ENCODE data around the gene SLC13A3. TPM values are rescaled to one million over a fixed set of nuclear protein-coding genes. Genes with fewer than 3 reads are reported as not detected.

Gene SLC13A3
- total RNA-seq: 1 to 10 TPM; 3.2 to 4.1 TPM
- 9.1 TPM for polyA plus RNA-seq (ENCODE audit: insufficient read depth, low read depth, low replicate concordance)
- long read RNA-seq, donor 1, full-length matches to known transcripts: 1 of 1 reads
- long read RNA-seq, donor 1, partial matches to known transcripts: 0 of 1 reads
- long read RNA-seq, donor 1, other reads (novel, unspliced or antisense): 0 of 1 reads
- long read RNA-seq, donor 2, partial matches to known transcripts: 0 of 1 reads
- long read RNA-seq, donor 2, other reads (novel, unspliced or antisense): 0 of 1 reads

GRCh38 chr20:46651091-46651962 is at the start of gene SLC13A3:
Gene SLC13A3 (minus strand): TSS chr20:46651459. CDS start chr20:46651421, 38 bp downstream.
- no peak for DNase-seq
- H3K4me1 ChIP-seq: peaks cover 3% of the 10 kb centered on the region
- no peaks in the 10 kb centered on the region for H3K9me3 ChIP-seq
- peak within 1 kb of the TSS; percentile 13 to 48 for H3K4me3 ChIP-seq
- H3K27me3 ChIP-seq: no peaks in the 10 kb centered on the region
- no peaks in the 10 kb centered on the region for H3K36me3 ChIP-seq (ENCODE audit: low read depth, missing control alignments)
- intact Hi-C loops (cut with DNase I; ENCODE audit: low total_unique reads): no loop called here
- no peak for TF ChIP-seq POLR2A (IDR thresholded peaks at IDR 0.05)
- H3K27ac ChIP-seq: no peak within 1 kb of the TSS
- 28 to 39% methylated on average over 25 to 43 of the region's 55 CpGs for WGBS, 2 donors

- Histone ChIP-seq H3K4me1 (no peaks in the 10 kb centered on the region), H3K4me3 (no peak overlapping the region), H3K27ac (no peak overlapping the region), H3K9me3 (no peaks in the 10 kb centered on the region), H3K27me3 (no peaks in the 10 kb centered on the region), H3K36me3 (ENCODE audit: low read depth, missing control alignments) (no peaks in the 10 kb centered on the region)
- WGBS, 2 donors: 85 to 87% methylated on average over 2 of the region's 2 CpGs
- intact Hi-C loops (cut with DNase I; ENCODE audit: low total_unique reads): no loop called here
- no peak for DNase-seq
- TF ChIP-seq POLR2A (IDR thresholded peaks at IDR 0.05): no peak
- no peak for TF ChIP-seq CTCF (IDR thresholded peaks at IDR 0.05)
Observed at GRCh38 chr20:46701057-46701456, 49.8 kb upstream of the SLC13A3 start.

- Histone ChIP-seq H3K9me3 (no peaks in the 10 kb centered on the region), H3K4me3 (no peak overlapping the region), H3K4me1 (no peaks in the 10 kb centered on the region), H3K36me3 (ENCODE audit: low read depth, missing control alignments) (no peaks in the 10 kb centered on the region), H3K27me3 (no peaks in the 10 kb centered on the region), H3K27ac (no peak overlapping the region)
- intact Hi-C loops (cut with DNase I; ENCODE audit: low total_unique reads): no loop called here
- no peak for DNase-seq
- WGBS, 2 donors: 88 to 90% methylated on average over 6 of the region's 6 CpGs
- no peak for TF ChIP-seq CTCF (IDR thresholded peaks at IDR 0.05)
- no peak for TF ChIP-seq POLR2A (IDR thresholded peaks at IDR 0.05)
Observed at GRCh38 chr20:46700481-46700880, 49.2 kb upstream of the SLC13A3 start.

- Histone ChIP-seq H3K9me3 (no peaks in the 10 kb centered on the region), H3K27me3 (no peaks in the 10 kb centered on the region), H3K4me3 (no peak overlapping the region), H3K4me1 (no peaks in the 10 kb centered on the region), H3K36me3 (ENCODE audit: low read depth, missing control alignments) (no peaks in the 10 kb centered on the region), H3K27ac (no peak overlapping the region)
- DNase-seq: no peak
- TF ChIP-seq CTCF (IDR thresholded peaks at IDR 0.05) (peak in 1 of 3 experiments; percentile 11), POLR2A (IDR thresholded peaks at IDR 0.05) (no peak)
- WGBS, 2 donors: 61 to 64% methylated on average over 12 of the region's 12 CpGs
- intact Hi-C loops (cut with DNase I; ENCODE audit: low total_unique reads): no loop called here
Observed at GRCh38 chr20:46699651-46700359, 48.5 kb upstream of the SLC13A3 start.

- TF ChIP-seq POLR2A (IDR thresholded peaks at IDR 0.05) (no peak), CTCF (IDR thresholded peaks at IDR 0.05) (no peak)
- Histone ChIP-seq H3K27me3 (no peaks in the 10 kb centered on the region), H3K9me3 (no peaks in the 10 kb centered on the region), H3K36me3 (ENCODE audit: low read depth, missing control alignments) (no peaks in the 10 kb centered on the region), H3K27ac (no peak overlapping the region), H3K4me3 (no peak overlapping the region), H3K4me1 (no peaks in the 10 kb centered on the region)
- no peak for DNase-seq
- intact Hi-C loops (cut with DNase I; ENCODE audit: low total_unique reads): no loop called here
- WGBS, 2 donors: 90% methylated on average over 2 of the region's 2 CpGs
Observed at GRCh38 chr20:46698788-46699187, 47.5 kb upstream of the SLC13A3 start.
